HEK293 (cell line): ENCODE measurements around the gene R3HDM4.

Experiments used
- BCL11A ChIP-seq: fragments of 450-650 bp; formaldehyde crosslinking; IDR thresholded peaks from 2 replicates; pipeline ENCODE4 v1.5.1; 2016; ENCODE audit warnings: low read depth, missing biosample characterization, missing genetic modification characterization
- TF ChIP-seq, protein P1 (sequence below): fragments of 450-650 bp; formaldehyde crosslinking; IDR thresholded peaks from 2 replicates; pipeline ENCODE4 v1.5.1; 2016; ENCODE audit warnings: missing biosample characterization, missing genetic modification characterization

- TF ChIP-seq, protein P1, sequence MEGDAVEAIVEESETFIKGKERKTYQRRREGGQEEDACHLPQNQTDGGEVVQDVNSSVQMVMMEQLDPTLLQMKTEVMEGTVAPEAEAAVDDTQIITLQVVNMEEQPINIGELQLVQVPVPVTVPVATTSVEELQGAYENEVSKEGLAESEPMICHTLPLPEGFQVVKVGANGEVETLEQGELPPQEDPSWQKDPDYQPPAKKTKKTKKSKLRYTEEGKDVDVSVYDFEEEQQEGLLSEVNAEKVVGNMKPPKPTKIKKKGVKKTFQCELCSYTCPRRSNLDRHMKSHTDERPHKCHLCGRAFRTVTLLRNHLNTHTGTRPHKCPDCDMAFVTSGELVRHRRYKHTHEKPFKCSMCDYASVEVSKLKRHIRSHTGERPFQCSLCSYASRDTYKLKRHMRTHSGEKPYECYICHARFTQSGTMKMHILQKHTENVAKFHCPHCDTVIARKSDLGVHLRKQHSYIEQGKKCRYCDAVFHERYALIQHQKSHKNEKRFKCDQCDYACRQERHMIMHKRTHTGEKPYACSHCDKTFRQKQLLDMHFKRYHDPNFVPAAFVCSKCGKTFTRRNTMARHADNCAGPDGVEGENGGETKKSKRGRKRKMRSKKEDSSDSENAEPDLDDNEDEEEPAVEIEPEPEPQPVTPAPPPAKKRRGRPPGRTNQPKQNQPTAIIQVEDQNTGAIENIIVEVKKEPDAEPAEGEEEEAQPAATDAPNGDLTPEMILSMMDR (tag by site-specific recombination) = no peak
- no peak for TF ChIP-seq BCL11A (tag by site-specific recombination)
Observed at GRCh38 chr19:936175-936546, 23.1 kb upstream of the R3HDM4 start.
